Upper lobe of right lung (tissue), 1 donor: Measurements from ENCODE around the gene ZNF791. TPM values are rescaled to one million over a fixed set of nuclear protein-coding genes. Genes with fewer than 3 reads are reported as not detected.
"Not testable (repeated sequence)": the region's sequence is repeated elsewhere in the genome, so short reads cannot be mapped to it uniquely, and the experiment has no call there.

ENCODE experiments used
- ATAC-seq: fragments of 200-7000 bp; cut with Tn5 transposase; one replicate; pipeline ENCODE4 v1.9.1; 2020; ENCODE audit warnings: mild to moderate bottlenecking, moderate library complexity
- DNase-seq: peaks from one replicate; pipeline ENCODE4 v3.0.0-alpha.2; 2020
- H3K27ac ChIP-seq: fragments of 200-600 bp; one replicate; pipeline ENCODE4 v1.8.0; 2022
- H3K27me3 ChIP-seq: fragments of 200-600 bp; one replicate; pipeline ENCODE4 v1.8.0; 2022; ENCODE audit warnings: mild to moderate bottlenecking
- H3K36me3 ChIP-seq: fragments of 200-600 bp; one replicate; pipeline ENCODE4 v1.8.0; 2022
- H3K4me1 ChIP-seq: fragments of 200-600 bp; one replicate; pipeline ENCODE4 v1.8.0; 2022
- H3K4me3 ChIP-seq: fragments of 200-600 bp; one replicate; pipeline ENCODE4 v1.8.0; 2022; ENCODE audit warnings: mild to moderate bottlenecking
- H3K9me3 ChIP-seq: fragments of 200-600 bp; one replicate; pipeline ENCODE4 v1.8.0; 2022
- CTCF ChIP-seq: fragments of 200-600 bp; IDR thresholded peaks from one replicate; pipeline ENCODE4 v1.8.0; 2022; ENCODE audit warnings: antibody characterized with exemption
- intact Hi-C: fragments of 100-400 bp; cut with DNase I; formaldehyde crosslinking; loops from one replicate; pipeline ENCODE4 v1.11.0; 2022
- total RNA-seq: library from RNA; stranded (reverse); fragmentation: NEBNext Ultra II Directional; extraction: Animal tissue kit (Norgen Biotek cat#: 25700); gene quantifications from one replicate; pipeline ENCODE4 v1.2.1, GENCODE V29; 2021
- donor health status: DM: no; HTN: yes; CAD: no; lungs with severe emphysema.

Gene ZNF791
- total RNA-seq, 1 donor from 2014 or later = 29.7 TPM

GRCh38 chr19:12597594-12597993, 13.1 kb upstream of the ZNF791 start:
- DNase-seq (no peak), ATAC-seq (no peak)
- Histone ChIP-seq H3K4me1 (no peaks in the 10 kb centered on the region), H3K9me3 (no peaks in the 10 kb centered on the region), H3K36me3 (peaks cover 4% of the 10 kb centered on the region), H3K27ac (no peak overlapping the region), H3K27me3 (no peaks in the 10 kb centered on the region), H3K4me3 (peak overlapping the region; percentile 8)
- intact Hi-C loops = no loop called here
- TF ChIP-seq CTCF = no peak

- H3K4me1 ChIP-seq = no peaks in the 10 kb centered on the region
Measured at GRCh38 chr19:12603714-12604113, 7.0 kb upstream of the ZNF791 start.

GRCh38 chr19:12606796-12607195, 3.9 kb upstream of the ZNF791 start:
- ATAC-seq = no peak
- H3K9me3 ChIP-seq = no peaks in the 10 kb centered on the region
- H3K36me3 ChIP-seq = peaks cover 37% of the 10 kb centered on the region
- no peaks in the 10 kb centered on the region for H3K27me3 ChIP-seq
- no peak for DNase-seq
- TF ChIP-seq CTCF = no peak
- intact Hi-C loops = no loop called here
- H3K4me3 ChIP-seq = no peak overlapping the region
- H3K4me1 ChIP-seq = peaks cover 9% of the 10 kb centered on the region
- H3K27ac ChIP-seq = no peak overlapping the region

More at GRCh38 chr19:12603714-12604113, 7.0 kb upstream of the ZNF791 start:
- no peak for DNase-seq
- Histone ChIP-seq H3K27me3 (no peaks in the 10 kb centered on the region), H3K27ac (no peak overlapping the region), H3K9me3 (no peaks in the 10 kb centered on the region), H3K36me3 (peaks cover 33% of the 10 kb centered on the region), H3K4me3 (no peak overlapping the region)
- TF ChIP-seq CTCF = no peak
- ATAC-seq = no peak
- intact Hi-C loops = no loop called here

GRCh38 chr19:12607631-12608030, 3.1 kb upstream of the ZNF791 start:
- ATAC-seq (no peak), DNase-seq (no peak)
- H3K9me3 ChIP-seq = no peaks in the 10 kb centered on the region
- intact Hi-C loops = no loop called here
- no peak overlapping the region for H3K27ac ChIP-seq
- TF ChIP-seq CTCF = no peak
- no peaks in the 10 kb centered on the region for H3K27me3 ChIP-seq
- no peak overlapping the region for H3K4me3 ChIP-seq
- H3K36me3 ChIP-seq = peaks cover 38% of the 10 kb centered on the region
- peaks cover 17% of the 10 kb centered on the region for H3K4me1 ChIP-seq

GRCh38 chr19:12611361-12611699, 610 bp downstream of the ZNF791 start:
- DNase-seq (peak; percentile 77), ATAC-seq (peak; percentile 65)
- Histone ChIP-seq H3K27me3 (no peaks in the 10 kb centered on the region), H3K36me3 (peaks cover 44% of the 10 kb centered on the region), H3K9me3 (no peaks in the 10 kb centered on the region), H3K4me1 (peaks cover 39% of the 10 kb centered on the region), H3K4me3 (peak overlapping the region; percentile 97), H3K27ac (peak overlapping the region; percentile 99)
- TF ChIP-seq CTCF = no peak
- intact Hi-C loops = no loop called here

- Histone ChIP-seq H3K4me3 (no peak overlapping the region), H3K4me1 (peaks cover 23% of the 10 kb centered on the region), H3K27me3 (no peaks in the 10 kb centered on the region), H3K36me3 (peaks cover 34% of the 10 kb centered on the region), H3K27ac (no peak overlapping the region), H3K9me3 (no peaks in the 10 kb centered on the region)
- TF ChIP-seq CTCF = no peak
- intact Hi-C loops = no loop called here
- ATAC-seq (peak; percentile 60), DNase-seq (peak; percentile 1)
Measured at GRCh38 chr19:12617646-12618045, 6.9 kb downstream of the ZNF791 start.

GRCh38 chr19:12621253-12622024, 10.7 kb downstream of the ZNF791 start:
- intact Hi-C loops, H3K9me3 ChIP-seq, H3K27me3 ChIP-seq, ATAC-seq, H3K4me3 ChIP-seq, H3K27ac ChIP-seq, H3K4me1 ChIP-seq: not testable (repeated sequence)
- peaks cover 43% of the 10 kb centered on the region for H3K36me3 ChIP-seq
- DNase-seq = peak; percentile 10
